ENCODE results near the gene GPR155. TPM values are rescaled to one million over a fixed set of nuclear protein-coding genes. Genes with fewer than 3 reads are reported as not detected.
A peak's percentile ranks its signal among the peaks of the same experiment; 100 is the strongest.
"Not testable (repeated sequence)": the region's sequence is repeated elsewhere in the genome, so short reads cannot be mapped to it uniquely, and the experiment has no call there.

GPR155 gene
- polyA plus RNA-seq, 3 donors, result 3.4 to 7.6 (median 7.0) TPM

- Histone ChIP-seq H2AFZ (ENCODE audit: insufficient read depth, low read depth, low read length, poor library complexity, severe bottlenecking) (no peak overlapping the region), H4K20me1 (ENCODE audit: insufficient read depth, low read length) (peaks cover 17% of the 10 kb centered on the region), H3K9me3 (replicated peaks in 1 of 2; ENCODE audit: control insufficient read depth in 1 of 2, insufficient read depth in 1 of 2, low read length in 2 of 2) (peaks cover 7 to 11% of the 10 kb centered on the region in 2 donors), H3K9ac (ENCODE audit: insufficient read depth, low read length, poor library complexity, severe bottlenecking) (no peak overlapping the region), H3K27me3 (ENCODE audit: control insufficient read depth in 2 of 2, insufficient read depth in 2 of 2, low read length in 2 of 2) (no peaks in the 10 kb centered on the region), H3K79me2 (ENCODE audit: insufficient read depth, low read length) (peaks cover 87% of the 10 kb centered on the region), H3K4me1 (ENCODE audit: control insufficient read depth in 1 of 2, insufficient read depth in 2 of 2, low read length in 2 of 2) (peaks cover 15 to 31% of the 10 kb centered on the region in 2 donors), H3K36me3 (replicated peaks in 1 of 2; ENCODE audit: control insufficient read depth in 1 of 2, insufficient read depth in 2 of 2, low read length in 2 of 2) (peaks cover 5 to 54% of the 10 kb centered on the region in 2 donors), H3K4me2 (replicated peaks; ENCODE audit: extremely low read depth, low read length, poor library complexity, severe bottlenecking) (no peak overlapping the region), H3K27ac (ENCODE audit: low read depth in 1 of 2, low read length in 2 of 2) (peak overlapping the region in 1 of 2 donors; percentile 1), H3K4me3 (replicated peaks in 1 of 3; ENCODE audit: low read depth in 2 of 3, low read length in 3 of 3) (no peak overlapping the region)
- peaks cover 0 to 2% (median 0%) of the 10 kb centered on the region in 3 donors for H3K27me3 Mint-ChIP-seq (ENCODE audit: low read depth in 3 of 3)
- intact Hi-C loops (cut with micrococcal nuclease), result no loop called here
- H3K27ac Mint-ChIP-seq, result peak overlapping the region in 3 of 7 donors; percentile 19 to 55 (median 34)
- peaks cover 45 to 50% of the 10 kb centered on the region in 2 donors for H3K36me3 Mint-ChIP-seq
- DNase-seq, result no peak
- no peak overlapping the region for H3K4me3 Mint-ChIP-seq
- TF ChIP-seq, protein P1, sequence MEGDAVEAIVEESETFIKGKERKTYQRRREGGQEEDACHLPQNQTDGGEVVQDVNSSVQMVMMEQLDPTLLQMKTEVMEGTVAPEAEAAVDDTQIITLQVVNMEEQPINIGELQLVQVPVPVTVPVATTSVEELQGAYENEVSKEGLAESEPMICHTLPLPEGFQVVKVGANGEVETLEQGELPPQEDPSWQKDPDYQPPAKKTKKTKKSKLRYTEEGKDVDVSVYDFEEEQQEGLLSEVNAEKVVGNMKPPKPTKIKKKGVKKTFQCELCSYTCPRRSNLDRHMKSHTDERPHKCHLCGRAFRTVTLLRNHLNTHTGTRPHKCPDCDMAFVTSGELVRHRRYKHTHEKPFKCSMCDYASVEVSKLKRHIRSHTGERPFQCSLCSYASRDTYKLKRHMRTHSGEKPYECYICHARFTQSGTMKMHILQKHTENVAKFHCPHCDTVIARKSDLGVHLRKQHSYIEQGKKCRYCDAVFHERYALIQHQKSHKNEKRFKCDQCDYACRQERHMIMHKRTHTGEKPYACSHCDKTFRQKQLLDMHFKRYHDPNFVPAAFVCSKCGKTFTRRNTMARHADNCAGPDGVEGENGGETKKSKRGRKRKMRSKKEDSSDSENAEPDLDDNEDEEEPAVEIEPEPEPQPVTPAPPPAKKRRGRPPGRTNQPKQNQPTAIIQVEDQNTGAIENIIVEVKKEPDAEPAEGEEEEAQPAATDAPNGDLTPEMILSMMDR (IDR thresholded peaks at IDR 0.05), result no peak
- H3K9me3 Mint-ChIP-seq, result peaks cover 9 to 18% (median 13%) of the 10 kb centered on the region in 7 donors
- H3K4me1 Mint-ChIP-seq, result peaks cover 45% of the 10 kb centered on the region
These were observed 94.1 kb downstream of the GPR155 start for GRCh38 chr2:174392706-174393105.

GRCh38 chr2:174390303-174390702 is 96.5 kb downstream of the GPR155 start:
- H3K9ac ChIP-seq (ENCODE audit: insufficient read depth, low read length, poor library complexity, severe bottlenecking); H3K4me3 Mint-ChIP-seq; H3K27me3 ChIP-seq (ENCODE audit: control insufficient read depth in 2 of 2, insufficient read depth in 2 of 2, low read length in 2 of 2); H3K27me3 Mint-ChIP-seq (ENCODE audit: low read depth in 3 of 3); DNase-seq; intact Hi-C loops (cut with micrococcal nuclease); H3K4me2 ChIP-seq (replicated peaks; ENCODE audit: extremely low read depth, low read length, poor library complexity, severe bottlenecking); H2AFZ ChIP-seq (ENCODE audit: insufficient read depth, low read depth, low read length, poor library complexity, severe bottlenecking); H3K4me3 ChIP-seq (replicated peaks in 1 of 3; ENCODE audit: low read depth in 2 of 3, low read length in 3 of 3): not testable (repeated sequence)
- Histone ChIP-seq H3K9me3 (replicated peaks in 1 of 2; ENCODE audit: control insufficient read depth in 1 of 2, insufficient read depth in 1 of 2, low read length in 2 of 2) (peaks cover 7 to 11% of the 10 kb centered on the region in 2 donors), H4K20me1 (ENCODE audit: insufficient read depth, low read length) (peaks cover 17% of the 10 kb centered on the region), H3K27ac (ENCODE audit: low read depth in 1 of 2, low read length in 2 of 2) (peak overlapping the region in 1 of 2 donors; percentile 27), H3K36me3 (replicated peaks in 1 of 2; ENCODE audit: control insufficient read depth in 1 of 2, insufficient read depth in 2 of 2, low read length in 2 of 2) (peaks cover 29 to 77% of the 10 kb centered on the region in 2 donors), H3K4me1 (ENCODE audit: control insufficient read depth in 1 of 2, insufficient read depth in 2 of 2, low read length in 2 of 2) (peaks cover 9 to 20% of the 10 kb centered on the region in 2 donors), H3K79me2 (ENCODE audit: insufficient read depth, low read length) (peaks cover 80% of the 10 kb centered on the region)
- Mint-ChIP-seq H3K27ac (peak overlapping the region in 4 of 7 donors; percentile 13 to 61 (median 50)), H3K9me3 (peaks cover 10 to 23% (median 15%) of the 10 kb centered on the region in 7 donors), H3K4me1 (peaks cover 34% of the 10 kb centered on the region), H3K36me3 (peaks cover 65 to 72% of the 10 kb centered on the region in 2 donors)
- no CpG with 5 or more reads among the region's 3 CpGs for WGBS (ENCODE audit: insufficient coverage)
